HFFc6 (cell line): ENCODE measurements around the gene CHN1. TPM values are rescaled to one million over a fixed set of nuclear protein-coding genes. Genes with fewer than 3 reads are reported as not detected.

ENCODE experiments used
- DNase-seq: peaks from one replicate; pipeline ENCODE4 v3.0.0-alpha.2; 2018
- H3K27ac Mint-ChIP-seq: 2 replicates; pipeline ENCODE4 v1.8.0; 2020; ENCODE audit warnings: mild to moderate bottlenecking, mixed read lengths
- H3K27me3 Mint-ChIP-seq: 2 replicates; pipeline ENCODE4 v1.8.0; 2021; ENCODE audit warnings: mild to moderate bottlenecking, moderate library complexity, mixed read lengths; ENCODE audit not compliant: insufficient read depth
- H3K36me3 Mint-ChIP-seq: 2 replicates; pipeline ENCODE4 v1.8.0; 2021; ENCODE audit warnings: low read depth, mixed read lengths
- H3K4me1 Mint-ChIP-seq: 2 replicates; pipeline ENCODE4 v1.8.0; 2020; ENCODE audit warnings: low read depth, mixed read lengths
- H3K4me3 Mint-ChIP-seq: 2 replicates; pipeline ENCODE4 v1.8.0; 2020; ENCODE audit warnings: mild to moderate bottlenecking, moderate library complexity, mixed read lengths
- H3K9me3 Mint-ChIP-seq: 2 replicates; pipeline ENCODE4 v1.8.0; 2020; ENCODE audit warnings: mild to moderate bottlenecking, mixed read lengths
- CTCF ChIP-seq: fragments of 200-600 bp; sonication (generic); IDR thresholded peaks from 2 replicates; pipeline ENCODE4 v1.5.0; 2021; ENCODE audit warnings: antibody characterized with exemption, mild to moderate bottlenecking
- total RNA-seq, 6 experiments: library from RNA; stranded (reverse); fragmentation: NEBNext Ultra II Directional; extraction: Animal tissue kit (Norgen Biotek cat#: 25700); gene quantifications; 2 replicates in 1 of 6; 3 replicates in 5 of 6; pipeline ENCODE4 v1.2.3, GENCODE V29; 2021

Gene CHN1
- total RNA-seq, 6 experiments from 2014 or later = 85.5 to 104 (median 97.2) TPM

- DNase-seq = peak; percentile 40
- Mint-ChIP-seq H3K27ac (peak overlapping the region; percentile 81), H3K9me3 (no peaks in the 10 kb centered on the region), H3K4me1 (peaks cover 88% of the 10 kb centered on the region), H3K4me3 (peak overlapping the region; percentile 62), H3K27me3 (no peaks in the 10 kb centered on the region; the same call in 1 of the 2 replicates), H3K36me3 (peaks cover 11% of the 10 kb centered on the region)
- TF ChIP-seq CTCF = no peak
Measured at GRCh38 chr2:174840436-174840835, 164.7 kb downstream of the CHN1 start.

- Mint-ChIP-seq H3K4me3 (no peak overlapping the region), H3K4me1 (peaks cover 88% of the 10 kb centered on the region), H3K27me3 (no peaks in the 10 kb centered on the region; the same call in 1 of the 2 replicates), H3K27ac (peak overlapping the region; percentile 81), H3K9me3 (no peaks in the 10 kb centered on the region), H3K36me3 (peaks cover 14% of the 10 kb centered on the region)
- no peak for TF ChIP-seq CTCF
- no peak for DNase-seq
Measured at GRCh38 chr2:174839662-174840061, 165.5 kb downstream of the CHN1 start.

GRCh38 chr2:174836995-174837390 is 168.2 kb downstream of the CHN1 start:
- Mint-ChIP-seq H3K27ac (peak overlapping the region; percentile 95), H3K36me3 (peaks cover 31% of the 10 kb centered on the region), H3K4me3 (peak overlapping the region; percentile 83), H3K27me3 (no peaks in the 10 kb centered on the region; the same call in 1 of the 2 replicates), H3K9me3 (peaks cover 9% of the 10 kb centered on the region), H3K4me1 (peaks cover 93% of the 10 kb centered on the region)
- no peak for DNase-seq
- no peak; the same call in 1 of the 2 replicates for TF ChIP-seq CTCF

- Mint-ChIP-seq H3K4me3 (peak overlapping the region; percentile 83), H3K4me1 (peaks cover 93% of the 10 kb centered on the region)
Measured at GRCh38 chr2:174836377-174836994, 168.7 kb downstream of the CHN1 start.

GRCh38 chr2:174835797-174836255 is 169.4 kb downstream of the CHN1 start:
- Mint-ChIP-seq H3K9me3 (peaks cover 9% of the 10 kb centered on the region), H3K27me3 (no peaks in the 10 kb centered on the region; the same call in 1 of the 2 replicates), H3K36me3 (peaks cover 31% of the 10 kb centered on the region), H3K4me3 (peak overlapping the region; percentile 83), H3K4me1 (peaks cover 87% of the 10 kb centered on the region), H3K27ac (peak overlapping the region; percentile 95)
- no peak for TF ChIP-seq CTCF
- DNase-seq = peak; percentile 84

More at GRCh38 chr2:174836377-174836994, 168.7 kb downstream of the CHN1 start:
- Mint-ChIP-seq H3K27ac (peak overlapping the region; percentile 95), H3K9me3 (peaks cover 9% of the 10 kb centered on the region), H3K27me3 (no peaks in the 10 kb centered on the region; the same call in 1 of the 2 replicates), H3K36me3 (peaks cover 31% of the 10 kb centered on the region)
- no peak for TF ChIP-seq CTCF
- peak; percentile 95 for DNase-seq
